Mammary epithelial cell (primary cell): ENCODE data around the gene TEAD1.

Experiments
- EZH2 ChIP-seq: IDR thresholded peaks from 2 replicates; pipeline ENCODE4 v1.6.1; 2012; ENCODE audit warnings: low read length, inconsistent platforms, borderline replicate concordance
- TF ChIP-seq, protein P1 (sequence below), 2 donors: IDR thresholded peaks in 1 of 2; conservative IDR thresholded peaks in 1 of 2; 2 replicates each; pipeline ENCODE4 v1.5.1; 2011 to 2012; ENCODE audit warnings: inconsistent platforms in 2 of 2, low read length in 2 of 2, mild to moderate bottlenecking in 2 of 2, control low read depth in 1 of 2, low read depth in 1 of 2; ENCODE audit not compliant: insufficient read depth in 1 of 2; ENCODE audit errors: extremely low read depth in 1 of 2

GRCh38 chr11:12966002-12966401 lies 291.8 kb downstream of the TEAD1 start:
- TF ChIP-seq EZH2, result no peak
- TF ChIP-seq, protein P1, sequence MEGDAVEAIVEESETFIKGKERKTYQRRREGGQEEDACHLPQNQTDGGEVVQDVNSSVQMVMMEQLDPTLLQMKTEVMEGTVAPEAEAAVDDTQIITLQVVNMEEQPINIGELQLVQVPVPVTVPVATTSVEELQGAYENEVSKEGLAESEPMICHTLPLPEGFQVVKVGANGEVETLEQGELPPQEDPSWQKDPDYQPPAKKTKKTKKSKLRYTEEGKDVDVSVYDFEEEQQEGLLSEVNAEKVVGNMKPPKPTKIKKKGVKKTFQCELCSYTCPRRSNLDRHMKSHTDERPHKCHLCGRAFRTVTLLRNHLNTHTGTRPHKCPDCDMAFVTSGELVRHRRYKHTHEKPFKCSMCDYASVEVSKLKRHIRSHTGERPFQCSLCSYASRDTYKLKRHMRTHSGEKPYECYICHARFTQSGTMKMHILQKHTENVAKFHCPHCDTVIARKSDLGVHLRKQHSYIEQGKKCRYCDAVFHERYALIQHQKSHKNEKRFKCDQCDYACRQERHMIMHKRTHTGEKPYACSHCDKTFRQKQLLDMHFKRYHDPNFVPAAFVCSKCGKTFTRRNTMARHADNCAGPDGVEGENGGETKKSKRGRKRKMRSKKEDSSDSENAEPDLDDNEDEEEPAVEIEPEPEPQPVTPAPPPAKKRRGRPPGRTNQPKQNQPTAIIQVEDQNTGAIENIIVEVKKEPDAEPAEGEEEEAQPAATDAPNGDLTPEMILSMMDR (conservative IDR thresholded peaks at IDR 0.05 in 1 of 2, IDR thresholded peaks at IDR 0.05 in 1 of 2; ENCODE audit: extremely low read depth in 1 of 2, insufficient read depth in 1 of 2, low read depth in 1 of 2, low read length in 2 of 2), result no peak
